ENCODE data around the gene MRPL23.

Gene MRPL23

DNA sequence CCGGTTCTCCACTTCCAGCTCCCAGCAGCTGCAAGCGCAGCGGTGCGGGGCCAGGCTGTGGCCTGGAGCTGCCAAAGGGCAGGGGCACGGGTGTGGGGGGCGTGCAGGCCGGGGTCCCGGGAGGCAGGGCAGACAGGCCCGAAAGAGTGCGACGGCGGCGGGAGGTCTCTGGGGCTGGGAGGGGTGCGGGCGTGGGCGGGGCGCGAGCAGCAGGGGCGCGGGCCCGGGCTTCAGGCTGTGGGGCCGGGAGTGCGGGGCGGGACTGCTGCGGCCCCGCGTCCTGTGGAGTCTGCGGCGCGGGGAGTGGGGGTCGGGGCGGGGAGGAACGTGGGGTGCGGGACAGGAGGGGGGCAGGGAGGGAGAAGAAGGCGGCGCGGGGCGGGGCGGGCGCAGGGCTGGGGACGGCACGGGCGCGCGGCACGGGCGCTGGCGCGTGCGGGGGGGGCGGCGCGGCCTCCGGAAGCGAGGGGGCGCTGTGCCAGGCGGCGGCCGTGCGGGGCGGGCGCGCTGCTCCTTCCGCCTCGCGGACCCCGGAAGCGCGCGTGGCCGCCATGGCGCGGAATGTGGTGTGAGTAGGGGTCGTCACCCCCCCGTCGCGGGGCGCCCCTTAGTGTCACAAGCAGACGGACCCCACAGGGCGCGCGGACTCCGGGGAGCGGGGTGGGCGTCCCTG lies at the start of gene MRPL23:
MRPL23 (plus strand) TSS at position 521 of the 673 bp plus-strand sequence; CDS start at position 552, 31 bp downstream.
- no peak for TF ChIP-seq CTCF (IDR thresholded peaks at IDR 0.05; ENCODE audit: insufficient read depth, missing control alignments)
- no peak for FAIRE-seq
- DNase-seq (ENCODE audit: insufficient read length, low spot score): no peak

GRCh38 chr11:1899090-1899489 lies 48.0 kb upstream of the MRPL23 start:
- FAIRE-seq (no peak), DNase-seq (ENCODE audit: insufficient read length, low spot score) (no peak)
- TF ChIP-seq CTCF (IDR thresholded peaks at IDR 0.05; ENCODE audit: insufficient read depth, missing control alignments): no peak

GRCh38 chr11:1899686-1900085 lies 47.4 kb upstream of the MRPL23 start:
- no peak for TF ChIP-seq CTCF (IDR thresholded peaks at IDR 0.05; ENCODE audit: insufficient read depth, missing control alignments)
- FAIRE-seq (no peak), DNase-seq (ENCODE audit: insufficient read length, low spot score) (no peak)

- no peak for DNase-seq (ENCODE audit: insufficient read length, low spot score)
- no peak for TF ChIP-seq CTCF (IDR thresholded peaks at IDR 0.05; ENCODE audit: insufficient read depth, missing control alignments)
- FAIRE-seq: no peak
These were observed 41.0 kb upstream of the MRPL23 start for GRCh38 chr11:1906181-1906580.

GRCh38 chr11:1906611-1907423 lies 40.3 kb upstream of the MRPL23 start:
- DNase-seq (ENCODE audit: insufficient read length, low spot score) (no peak), FAIRE-seq (no peak)
- TF ChIP-seq CTCF (IDR thresholded peaks at IDR 0.05; ENCODE audit: insufficient read depth, missing control alignments): no peak

DNA sequence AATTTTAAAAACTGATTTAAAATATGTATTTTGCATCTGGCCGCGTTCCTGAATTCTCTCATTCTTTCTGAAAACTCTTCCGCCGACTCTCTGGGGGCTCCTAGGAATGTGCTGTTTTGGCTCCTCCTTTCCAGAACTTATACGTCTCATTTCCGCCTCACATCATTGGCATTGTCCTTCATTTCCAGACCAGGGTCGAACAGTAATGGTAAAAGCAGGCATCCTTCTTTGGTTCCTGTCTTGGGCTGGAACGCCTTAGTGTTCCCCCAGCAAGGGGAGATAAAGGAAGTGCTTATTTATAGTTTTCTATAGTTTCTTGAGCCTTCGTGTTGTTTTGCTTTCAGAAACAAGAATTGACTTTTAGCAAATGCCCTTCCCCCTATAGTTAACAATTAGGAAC lies 38.5 kb upstream of the MRPL23 start:
- no peak for TF ChIP-seq CTCF (IDR thresholded peaks at IDR 0.05; ENCODE audit: insufficient read depth, missing control alignments)
- FAIRE-seq (no peak), DNase-seq (ENCODE audit: insufficient read length, low spot score) (no peak)

- DNase-seq (ENCODE audit: insufficient read length, low spot score): no peak
- TF ChIP-seq CTCF (IDR thresholded peaks at IDR 0.05; ENCODE audit: insufficient read depth, missing control alignments): no peak
- no peak for FAIRE-seq
These were observed 37.6 kb upstream of the MRPL23 start for GRCh38 chr11:1909524-1909923.
